ENCODE data around the gene NPHS1.
A peak's percentile ranks its signal among the peaks of the same experiment; 100 is the strongest.

Gene NPHS1

GRCh38 chr19:35869327-35870123 lies 17.2 kb upstream of the NPHS1 start:
- in situ Hi-C loops (cut with MboI; ENCODE audit: low sequenced_read_pairs), result no loop called here
- Histone ChIP-seq H3K4me1 (peaks cover 17% of the 10 kb centered on the region), H3K27me3 (ENCODE audit: low read depth) (no peaks in the 10 kb centered on the region), H3K9me3 (no peaks in the 10 kb centered on the region), H3K36me3 (replicated peaks) (no peaks in the 10 kb centered on the region), H3K4me3 (peak overlapping the region; percentile 36)
- DNase-seq (ENCODE audit: low spot score in 2 of 2), result peak; percentile 95 to 97

- in situ Hi-C loops (cut with MboI; ENCODE audit: low sequenced_read_pairs), result no loop called here
- Histone ChIP-seq H3K4me1 (peaks cover 17% of the 10 kb centered on the region), H3K9me3 (no peaks in the 10 kb centered on the region), H3K36me3 (replicated peaks) (no peaks in the 10 kb centered on the region), H3K4me3 (peak overlapping the region; percentile 36), H3K27me3 (ENCODE audit: low read depth) (no peaks in the 10 kb centered on the region)
- no peak for DNase-seq (ENCODE audit: low spot score in 2 of 2)
These were observed 16.6 kb upstream of the NPHS1 start for GRCh38 chr19:35868823-35869326.

DNA sequence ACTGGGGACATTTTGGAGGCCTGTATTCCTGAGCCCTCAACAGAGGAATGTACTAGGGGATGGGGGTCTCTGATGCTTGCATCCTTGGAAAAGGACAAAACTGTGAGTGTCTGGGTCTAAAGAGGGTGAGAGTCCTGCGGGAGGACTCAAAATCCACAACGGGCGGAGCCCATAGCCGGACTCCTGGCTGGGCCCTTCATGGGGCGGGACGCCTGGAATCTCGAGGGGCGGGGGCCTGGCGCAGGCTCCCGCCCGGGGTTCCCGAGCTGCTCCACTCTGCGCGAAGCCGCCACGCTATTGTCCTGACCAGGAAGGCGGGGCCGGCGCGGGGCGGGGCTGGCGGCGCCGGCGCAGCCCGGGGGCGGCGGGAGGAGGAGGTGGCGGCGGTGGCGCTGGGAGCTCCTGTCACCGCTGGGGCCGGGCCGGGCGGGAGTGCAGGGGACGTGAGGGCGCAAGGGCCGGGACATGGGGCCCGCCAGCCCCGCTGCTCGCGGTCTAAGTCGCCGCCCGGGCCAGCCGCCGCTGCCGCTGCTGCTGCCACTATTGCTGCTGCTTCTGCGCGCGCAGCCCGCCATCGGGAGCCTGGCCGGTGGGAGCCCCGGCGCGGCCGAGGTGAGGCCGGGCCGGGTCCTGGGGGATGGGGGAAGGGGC lies 16.0 kb upstream of the NPHS1 start, which contains the start of gene APLP1:
Gene APLP1, plus strand, starts transcription at position 403 of the 651 bp plus-strand sequence. Its CDS starts 63 bp downstream, at position 466.
- H3K4me3 ChIP-seq, result peak within 1 kb of the TSS; percentile 36
- in situ Hi-C loops (cut with MboI; ENCODE audit: low sequenced_read_pairs), result no loop called here
- DNase-seq (ENCODE audit: low spot score in 2 of 2), result peak; percentile 58 to 91
- peaks cover 17% of the 10 kb centered on the region for H3K4me1 ChIP-seq
- no peaks in the 10 kb centered on the region for H3K36me3 ChIP-seq (replicated peaks)
- no peaks in the 10 kb centered on the region for H3K9me3 ChIP-seq
- H3K27me3 ChIP-seq (ENCODE audit: low read depth), result no peaks in the 10 kb centered on the region

- H3K4me1 ChIP-seq, result peaks cover 1% of the 10 kb centered on the region; the same call in 1 of the 2 replicates
- no peaks in the 10 kb centered on the region for H3K27me3 ChIP-seq (ENCODE audit: low read depth)
- no peak overlapping the region for H3K4me3 ChIP-seq
- no peak for DNase-seq (ENCODE audit: low spot score in 2 of 2)
- no peaks in the 10 kb centered on the region for H3K9me3 ChIP-seq
- no peaks in the 10 kb centered on the region for H3K36me3 ChIP-seq (replicated peaks)
- in situ Hi-C loops (cut with MboI; ENCODE audit: low sequenced_read_pairs), result no loop called here
These were observed 10.7 kb upstream of the NPHS1 start for GRCh38 chr19:35863018-35863417.

GRCh38 chr19:35862528-35862927 lies 10.2 kb upstream of the NPHS1 start:
- no peaks in the 10 kb centered on the region for H3K36me3 ChIP-seq (replicated peaks)
- in situ Hi-C loops (cut with MboI; ENCODE audit: low sequenced_read_pairs), result no loop called here
- no peaks in the 10 kb centered on the region for H3K9me3 ChIP-seq
- H3K27me3 ChIP-seq (ENCODE audit: low read depth), result no peaks in the 10 kb centered on the region
- no peak overlapping the region for H3K4me3 ChIP-seq
- no peaks in the 10 kb centered on the region for H3K4me1 ChIP-seq
- DNase-seq (ENCODE audit: low spot score in 2 of 2), result no peak

- no peaks in the 10 kb centered on the region for H3K9me3 ChIP-seq
- H3K36me3 ChIP-seq (replicated peaks), result no peaks in the 10 kb centered on the region
- DNase-seq (ENCODE audit: low spot score in 2 of 2), result no peak
- H3K27me3 ChIP-seq (ENCODE audit: low read depth), result no peaks in the 10 kb centered on the region
- H3K4me3 ChIP-seq, result no peak overlapping the region
- in situ Hi-C loops (cut with MboI; ENCODE audit: low sequenced_read_pairs), result no loop called here
- H3K4me1 ChIP-seq, result no peaks in the 10 kb centered on the region
These were observed 9.4 kb upstream of the NPHS1 start for GRCh38 chr19:35861640-35862160.

GRCh38 chr19:35860818-35861639 lies 8.7 kb upstream of the NPHS1 start:
- Histone ChIP-seq H3K27me3 (ENCODE audit: low read depth) (no peaks in the 10 kb centered on the region), H3K4me1 (peaks cover 4% of the 10 kb centered on the region), H3K4me3 (no peak overlapping the region), H3K36me3 (replicated peaks) (no peaks in the 10 kb centered on the region), H3K9me3 (no peaks in the 10 kb centered on the region)
- DNase-seq (ENCODE audit: low spot score in 2 of 2), result no peak
- in situ Hi-C loops (cut with MboI; ENCODE audit: low sequenced_read_pairs), result no loop called here

- H3K4me1 ChIP-seq, result peaks cover 6% of the 10 kb centered on the region
- no peaks in the 10 kb centered on the region for H3K36me3 ChIP-seq (replicated peaks)
- H3K4me3 ChIP-seq, result no peak overlapping the region
- H3K9me3 ChIP-seq, result no peaks in the 10 kb centered on the region
- DNase-seq (ENCODE audit: low spot score in 2 of 2), result no peak
- no peaks in the 10 kb centered on the region for H3K27me3 ChIP-seq (ENCODE audit: low read depth)
- in situ Hi-C loops (cut with MboI; ENCODE audit: low sequenced_read_pairs), result no loop called here
These were observed 8.1 kb upstream of the NPHS1 start for GRCh38 chr19:35860436-35860817.

GRCh38 chr19:35859414-35859813 lies 7.1 kb upstream of the NPHS1 start:
- Histone ChIP-seq H3K4me1 (peaks cover 6% of the 10 kb centered on the region), H3K36me3 (replicated peaks) (no peaks in the 10 kb centered on the region), H3K4me3 (no peak overlapping the region), H3K9me3 (no peaks in the 10 kb centered on the region), H3K27me3 (ENCODE audit: low read depth) (no peaks in the 10 kb centered on the region)
- in situ Hi-C loops (cut with MboI; ENCODE audit: low sequenced_read_pairs), result no loop called here
- no peak for DNase-seq (ENCODE audit: low spot score in 2 of 2)

DNA sequence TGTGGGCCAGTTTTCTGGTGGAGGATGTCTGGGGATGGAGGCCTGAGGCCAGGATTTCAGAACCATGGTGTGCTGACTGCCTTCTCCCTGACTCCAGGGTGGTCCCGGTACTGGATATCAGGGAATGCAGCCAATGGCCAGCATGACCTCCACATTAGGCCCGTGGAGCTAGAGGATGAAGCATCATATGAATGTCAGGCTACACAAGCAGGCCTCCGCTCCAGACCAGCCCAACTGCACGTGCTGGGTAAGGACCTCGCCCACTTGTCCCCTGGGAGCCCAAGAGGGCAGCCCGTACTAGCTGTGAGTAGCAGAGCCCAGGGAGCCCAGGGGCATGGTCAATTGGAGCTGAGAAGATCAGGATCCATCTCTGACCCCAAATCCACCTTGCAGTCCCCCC lies 6.0 kb upstream of the NPHS1 start:
- H3K27me3 ChIP-seq (ENCODE audit: low read depth), result no peaks in the 10 kb centered on the region
- H3K9me3 ChIP-seq, result no peaks in the 10 kb centered on the region
- H3K4me1 ChIP-seq, result peaks cover 6% of the 10 kb centered on the region
- in situ Hi-C loops (cut with MboI; ENCODE audit: low sequenced_read_pairs), result no loop called here
- DNase-seq (ENCODE audit: low spot score in 2 of 2), result no peak
- H3K36me3 ChIP-seq (replicated peaks), result no peaks in the 10 kb centered on the region
- no peak overlapping the region for H3K4me3 ChIP-seq

GRCh38 chr19:35856546-35857149 lies 4.3 kb upstream of the NPHS1 start, which contains the start of gene KIRREL2:
TSS of gene KIRREL2 (plus strand) at chr19:35856911. CDS start at chr19:35857120, 209 bp downstream.
- peak within 1 kb of the TSS; percentile 50 for H3K4me3 ChIP-seq
- peaks cover 6% of the 10 kb centered on the region for H3K4me1 ChIP-seq
- H3K27me3 ChIP-seq (ENCODE audit: low read depth), result no peaks in the 10 kb centered on the region
- no peaks in the 10 kb centered on the region for H3K36me3 ChIP-seq (replicated peaks)
- in situ Hi-C loops (cut with MboI; ENCODE audit: low sequenced_read_pairs), result no loop called here
- no peaks in the 10 kb centered on the region for H3K9me3 ChIP-seq
- DNase-seq (ENCODE audit: low spot score in 2 of 2), result peak in 1 of 2 experiments; percentile 74

- no peak for DNase-seq (ENCODE audit: low spot score in 2 of 2)
These were observed 893 bp upstream of the NPHS1 start for GRCh38 chr19:35853038-35853756.

More at GRCh38 chr19:35853038-35853756, 893 bp upstream of the NPHS1 start:
- H3K36me3 ChIP-seq (replicated peaks), result no peaks in the 10 kb centered on the region
- H3K4me1 ChIP-seq, result peaks cover 6% of the 10 kb centered on the region
- no peaks in the 10 kb centered on the region for H3K27me3 ChIP-seq (ENCODE audit: low read depth)
- no peaks in the 10 kb centered on the region for H3K9me3 ChIP-seq
- H3K4me3 ChIP-seq, result no peak overlapping the region
- in situ Hi-C loops (cut with MboI; ENCODE audit: low sequenced_read_pairs), result no loop called here
